ENCODE data around the gene PAPPA.

The PAPPA gene

DNA sequence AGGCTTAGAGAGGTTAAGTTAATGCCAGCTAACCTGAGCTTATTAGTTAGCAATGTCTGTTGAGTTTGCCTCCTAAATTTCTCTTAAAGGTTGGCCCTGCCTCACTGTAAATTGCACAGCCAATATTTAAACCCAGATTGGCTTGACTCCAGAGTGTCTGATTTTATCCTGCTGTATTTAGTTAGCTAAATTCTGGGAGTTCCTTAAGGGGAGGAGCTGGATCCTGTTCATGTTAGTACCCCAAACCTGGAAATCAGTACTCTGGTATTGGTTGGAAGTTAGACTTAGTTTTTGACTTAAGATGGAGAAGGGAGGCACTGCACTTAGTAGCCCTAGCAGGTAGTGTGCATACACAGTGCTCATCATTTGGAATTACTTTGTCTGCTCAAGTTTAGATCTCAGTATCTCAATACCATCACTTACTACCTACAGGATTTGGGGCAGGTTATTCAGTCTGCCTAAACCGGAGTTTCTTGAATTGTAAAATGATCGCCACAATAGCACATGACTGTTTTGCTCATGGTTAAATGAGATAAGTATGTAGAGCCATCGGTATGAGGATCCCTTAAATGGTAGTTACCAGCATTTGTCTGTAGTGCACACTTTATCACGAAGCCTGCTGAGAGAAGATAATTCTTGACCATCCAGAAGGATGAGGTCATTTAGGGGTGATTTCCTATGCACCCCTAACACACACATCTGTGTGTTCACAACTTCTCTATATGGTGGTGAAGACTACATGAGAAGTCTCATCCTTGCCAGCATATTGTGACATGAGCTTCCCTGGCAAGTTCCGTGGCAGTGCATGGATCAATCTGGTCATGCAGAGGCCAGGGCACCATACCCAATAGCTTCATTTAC lies 268.8 kb downstream of the PAPPA start:
- DNase-seq (ENCODE audit: low spot score) = no peak

DNA sequence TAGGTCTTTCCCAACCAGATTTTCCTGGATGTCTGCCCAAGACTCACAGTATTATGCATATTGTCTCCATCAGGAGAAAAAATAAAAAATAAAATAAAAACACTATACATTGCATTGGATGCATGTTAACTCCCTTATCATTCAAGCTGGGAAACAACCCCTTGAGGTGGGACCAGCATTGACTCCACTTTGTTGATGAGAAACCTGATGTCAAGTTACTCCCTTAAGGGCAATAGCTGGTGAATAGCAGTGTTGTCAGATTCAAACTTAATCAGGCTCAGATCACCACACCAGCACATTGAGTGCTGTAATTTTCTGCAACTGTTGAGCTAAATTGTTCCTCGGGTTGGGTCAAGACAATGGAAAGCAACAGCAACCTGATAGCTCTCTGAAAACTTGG lies 269.6 kb downstream of the PAPPA start:
- DNase-seq (ENCODE audit: low spot score) = no peak

DNA sequence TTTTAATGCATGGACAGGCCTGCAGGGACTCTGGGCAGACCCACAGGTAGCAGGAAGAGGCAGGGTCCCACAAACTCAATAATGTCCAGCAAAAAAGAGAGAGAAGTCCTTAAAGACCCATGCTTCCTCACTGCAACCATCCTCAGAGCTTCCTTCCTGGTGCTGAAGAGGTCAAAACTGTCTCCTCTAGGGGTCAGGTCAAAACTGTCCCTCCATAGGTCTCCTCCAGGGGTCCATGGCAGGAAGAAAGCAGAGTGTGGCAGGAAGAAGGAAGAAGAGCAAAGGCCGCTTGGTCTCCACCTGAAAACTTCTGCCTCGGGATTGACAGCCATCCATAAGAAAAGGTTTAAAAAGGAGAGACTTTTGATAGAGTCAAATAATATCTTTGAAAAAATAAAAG lies 271.7 kb downstream of the PAPPA start:
- DNase-seq (ENCODE audit: low spot score) = no peak

DNA sequence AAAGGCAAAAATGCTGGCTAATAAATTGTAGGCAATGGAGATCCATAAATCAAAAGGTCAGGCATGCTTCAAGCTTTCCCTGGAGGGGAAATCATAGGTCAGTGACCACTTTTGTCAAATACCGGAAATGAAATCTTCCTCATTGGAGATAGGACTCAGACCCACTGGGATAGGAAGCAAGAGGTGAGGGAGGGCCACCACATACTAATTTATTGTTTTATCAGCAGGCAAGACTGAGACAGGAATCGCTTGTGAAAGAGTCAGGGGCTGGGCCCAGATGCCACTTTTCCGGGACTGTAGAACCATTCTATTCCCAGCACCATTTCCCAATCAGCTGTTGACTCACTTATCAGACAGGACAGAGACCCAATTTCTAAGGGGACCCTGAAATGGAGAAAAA lies 277.3 kb downstream of the PAPPA start:
- no peak for DNase-seq (ENCODE audit: low spot score)

DNA sequence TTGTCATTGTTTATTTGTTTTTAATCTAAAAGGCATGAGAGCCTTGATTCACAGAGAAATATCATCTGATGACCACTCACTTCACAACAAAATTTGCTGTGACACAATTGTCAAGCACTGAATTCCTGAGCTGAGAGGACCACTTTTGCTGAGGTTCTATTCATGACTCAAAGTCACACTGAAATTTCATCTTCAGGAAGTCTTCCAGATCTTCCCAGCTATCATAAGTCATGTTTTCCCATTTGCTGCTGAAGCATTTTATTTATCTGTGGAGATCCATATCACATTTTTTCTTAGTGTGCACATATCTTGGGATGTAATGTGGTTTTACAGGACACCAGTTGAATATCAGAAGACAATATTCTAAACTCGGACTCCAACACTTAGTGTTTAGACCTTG lies 278.5 kb downstream of the PAPPA start:
- DNase-seq (ENCODE audit: low spot score) = no peak

DNA sequence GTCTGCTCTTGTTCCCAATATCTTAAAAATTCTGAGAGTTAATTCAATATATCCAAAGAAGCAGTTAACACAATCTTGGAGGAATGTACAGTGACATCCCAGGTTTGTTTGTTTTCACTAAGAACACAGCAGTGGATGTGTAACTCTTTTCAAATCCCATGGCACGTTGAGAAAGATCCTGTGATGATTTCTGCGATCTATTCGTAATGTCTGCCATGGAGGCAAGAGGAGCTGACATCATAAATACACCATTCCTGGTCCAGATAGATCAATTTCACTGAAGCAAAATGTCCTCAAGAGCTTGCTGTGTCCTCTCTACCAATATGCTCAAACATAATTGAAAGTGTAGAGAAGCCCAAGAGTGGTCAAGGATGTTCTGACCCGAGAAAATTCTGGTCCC lies 280.7 kb downstream of the PAPPA start:
- no peak for DNase-seq (ENCODE audit: low spot score)

DNA sequence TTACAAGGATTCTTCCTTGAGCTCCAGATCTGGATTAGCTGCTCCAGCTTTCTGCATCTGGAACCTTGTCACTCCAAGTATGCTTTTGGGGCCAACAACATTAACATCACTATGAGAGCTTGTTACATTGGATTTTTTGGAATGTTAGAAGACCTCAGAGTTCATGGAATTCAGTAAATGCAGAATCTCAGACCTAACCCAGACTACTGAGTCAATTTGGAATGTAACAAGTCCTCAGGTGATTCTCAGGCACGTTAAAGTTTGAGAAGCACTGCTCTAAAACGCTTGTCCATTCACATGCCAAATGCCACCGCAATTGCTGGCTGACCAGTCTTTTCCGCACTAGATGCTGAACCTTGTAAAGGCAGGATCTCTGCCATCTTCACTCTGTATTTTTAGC lies 282.1 kb downstream of the PAPPA start:
- no peak for DNase-seq (ENCODE audit: low spot score)

DNA sequence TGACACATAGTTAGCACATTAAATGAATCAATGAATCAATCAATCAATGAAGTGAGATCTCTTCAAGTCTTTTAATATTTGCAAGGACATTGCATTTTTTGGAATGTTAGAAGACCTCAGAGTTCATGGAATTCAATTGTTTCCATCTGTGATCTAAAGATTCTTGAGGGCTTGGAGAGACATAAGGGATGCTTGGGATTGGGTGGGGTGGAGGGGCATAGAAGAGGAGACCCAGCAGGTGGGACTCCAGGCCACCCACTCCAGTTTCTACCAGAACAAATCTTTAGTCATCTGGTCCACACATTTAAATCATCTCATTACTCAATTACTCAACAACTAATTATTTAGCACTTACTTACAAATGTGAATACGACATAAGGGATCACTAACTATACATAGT lies 282.5 kb downstream of the PAPPA start:
- DNase-seq (ENCODE audit: low spot score) = no peak

DNA sequence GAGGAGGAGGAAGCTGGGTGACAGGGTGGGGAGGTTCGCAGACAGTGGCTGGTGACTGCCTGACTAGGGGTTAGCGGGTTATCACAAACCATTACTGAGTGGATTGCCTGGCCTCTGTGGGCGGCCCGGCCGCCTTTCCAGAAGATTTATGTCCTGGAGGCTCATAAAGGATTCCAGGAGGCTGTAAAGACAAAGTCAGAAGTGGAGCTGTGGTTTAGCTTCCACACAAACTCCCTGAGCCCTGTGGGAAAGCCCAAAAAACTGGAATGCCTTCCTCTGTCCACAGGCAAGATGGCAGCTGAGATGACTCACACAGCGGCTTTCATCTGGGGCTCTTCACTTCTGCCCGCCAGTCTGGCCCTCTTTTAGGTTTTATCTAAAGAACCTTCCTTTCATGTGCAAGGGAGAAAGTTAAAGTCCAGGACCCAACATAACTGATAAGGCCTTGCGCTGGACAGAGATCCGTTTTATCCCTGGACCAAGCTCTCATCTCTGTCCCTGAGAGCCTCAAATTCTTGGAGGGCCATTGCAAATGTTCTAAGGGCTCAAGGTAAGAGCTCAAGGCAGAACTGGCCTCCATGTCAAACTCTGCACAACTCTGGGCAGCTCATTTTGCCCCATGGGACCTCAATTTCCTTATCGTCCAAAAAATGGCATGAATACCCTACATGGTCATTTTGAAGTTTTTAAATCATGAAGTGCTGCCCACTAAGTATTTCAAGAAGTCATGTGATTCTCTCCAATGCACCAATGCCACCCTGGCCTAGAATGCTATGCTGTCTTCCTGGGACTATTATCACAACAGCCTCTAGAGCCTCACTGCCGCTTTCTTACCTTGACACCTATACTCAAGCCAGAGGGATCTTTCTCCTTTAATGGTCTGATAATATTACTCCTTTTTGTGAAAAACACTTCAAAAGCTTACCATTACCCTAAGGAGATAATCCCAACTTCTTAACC lies 284.1 kb downstream of the PAPPA start:
- DNase-seq (ENCODE audit: low spot score) = no peak

DNA sequence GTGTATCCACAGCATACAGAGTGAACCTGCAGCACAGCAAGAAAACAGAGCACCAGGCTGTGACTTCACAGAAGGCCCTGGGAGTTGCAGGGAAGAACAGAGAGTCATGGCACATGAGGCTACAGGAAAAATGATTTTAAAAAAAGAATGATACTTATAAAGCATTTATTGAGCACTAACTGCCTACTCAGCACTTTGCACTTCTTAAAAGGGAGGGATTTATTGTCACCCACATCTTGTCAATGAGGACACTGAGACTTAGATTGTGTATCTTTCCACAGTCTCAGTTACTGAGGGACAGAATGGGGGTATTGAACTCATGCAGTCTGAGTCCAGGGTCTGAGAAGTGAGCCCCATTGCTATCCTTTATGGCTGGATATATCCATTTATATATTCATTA lies 288.9 kb downstream of the PAPPA start:
- no peak for DNase-seq (ENCODE audit: low spot score)

DNA sequence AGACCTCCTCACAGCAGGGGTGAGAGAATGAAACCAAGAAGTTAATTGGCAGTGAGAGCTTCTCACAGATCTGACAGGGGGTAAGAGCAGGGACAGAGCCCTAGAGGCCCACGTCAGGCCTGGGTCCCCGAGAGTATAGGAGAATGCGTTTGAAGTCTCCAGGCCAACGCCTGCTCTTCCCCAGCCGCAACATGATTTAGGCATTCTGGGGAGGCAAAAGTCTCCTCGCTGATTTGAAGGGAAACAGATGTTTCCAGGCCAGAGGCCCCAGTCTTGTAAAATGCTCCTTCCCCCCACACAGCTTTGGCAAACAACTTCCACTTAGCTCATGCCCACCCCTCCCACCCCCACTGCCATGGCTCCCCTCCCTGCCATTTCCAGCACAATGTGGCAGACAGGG lies 294.3 kb downstream of the PAPPA start:
- no peak for DNase-seq (ENCODE audit: low spot score)

DNA sequence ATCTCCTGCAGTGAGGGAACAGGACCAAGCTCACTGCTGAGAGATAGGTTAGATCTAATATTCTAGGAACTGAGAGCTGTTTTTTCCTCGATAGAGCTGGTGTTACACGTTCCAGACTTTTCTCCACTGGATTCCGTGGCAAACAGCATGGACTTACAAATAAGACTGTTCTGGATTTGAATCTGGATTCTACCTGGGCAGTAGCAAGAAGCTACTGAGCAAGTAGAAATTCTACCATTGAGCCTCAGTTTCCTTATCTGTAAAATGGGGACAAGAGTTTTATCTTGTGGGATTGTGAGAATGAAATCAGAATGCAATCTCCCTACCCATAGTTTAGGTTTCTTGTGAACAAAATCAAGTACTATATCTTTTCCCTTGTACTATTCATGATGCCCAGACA lies 294.8 kb downstream of the PAPPA start:
- no peak for DNase-seq (ENCODE audit: low spot score)

DNA sequence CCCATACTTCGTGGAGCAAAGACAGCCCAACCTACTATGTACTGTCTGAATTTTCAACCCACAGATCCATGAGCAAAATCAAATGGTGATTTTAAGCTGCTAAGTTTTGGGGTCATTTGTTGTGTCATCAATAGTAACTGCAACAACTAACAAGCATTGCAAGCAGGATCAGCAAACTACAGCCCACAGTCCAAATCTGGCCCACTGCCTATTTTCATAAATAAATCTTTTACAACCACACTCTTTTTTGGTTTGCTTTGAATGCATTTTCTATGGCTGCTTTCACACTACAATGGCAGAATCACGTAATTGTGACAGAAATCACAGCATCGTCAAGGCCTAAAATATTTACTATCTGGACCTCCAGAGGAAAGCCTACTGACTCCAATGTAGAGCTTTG lies 296.4 kb downstream of the PAPPA start:
- DNase-seq (ENCODE audit: low spot score) = no peak

DNA sequence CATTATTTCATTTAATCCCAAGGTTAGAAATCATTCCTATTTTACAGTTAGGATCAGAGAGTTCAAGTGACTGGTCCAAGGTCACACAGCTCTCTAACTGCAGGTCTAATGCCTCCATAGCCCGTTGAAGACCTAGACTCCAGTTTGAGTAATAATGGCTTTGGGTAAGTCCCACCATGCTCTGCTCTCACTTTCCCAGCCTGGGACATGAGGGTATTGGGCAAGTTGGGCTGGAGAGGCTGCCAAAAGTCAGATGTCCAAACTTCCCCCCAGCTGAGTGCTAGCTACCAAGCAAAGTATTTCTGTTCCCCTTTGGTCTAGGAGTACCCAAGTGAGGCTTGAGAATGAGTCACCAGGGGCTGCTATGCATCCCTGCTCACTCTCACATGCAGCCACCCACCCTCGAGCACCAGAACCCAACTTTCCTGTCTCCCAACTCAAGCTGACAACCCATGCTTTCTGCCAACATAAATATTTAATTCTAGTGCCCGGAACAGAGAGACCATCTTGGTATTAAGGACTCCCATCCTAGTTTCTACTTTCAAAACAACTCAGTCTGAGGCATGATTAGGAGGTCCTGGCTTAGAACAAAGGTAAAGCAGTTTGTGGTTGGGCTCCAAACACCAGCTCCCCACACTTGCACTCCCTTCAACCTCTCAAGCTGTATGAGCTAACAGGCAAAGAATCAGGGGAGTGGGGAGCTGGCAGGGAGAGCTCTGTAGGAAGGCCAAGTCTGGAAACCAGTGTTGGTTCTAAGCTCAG lies 297.0 kb downstream of the PAPPA start:
- DNase-seq (ENCODE audit: low spot score) = no peak

DNA sequence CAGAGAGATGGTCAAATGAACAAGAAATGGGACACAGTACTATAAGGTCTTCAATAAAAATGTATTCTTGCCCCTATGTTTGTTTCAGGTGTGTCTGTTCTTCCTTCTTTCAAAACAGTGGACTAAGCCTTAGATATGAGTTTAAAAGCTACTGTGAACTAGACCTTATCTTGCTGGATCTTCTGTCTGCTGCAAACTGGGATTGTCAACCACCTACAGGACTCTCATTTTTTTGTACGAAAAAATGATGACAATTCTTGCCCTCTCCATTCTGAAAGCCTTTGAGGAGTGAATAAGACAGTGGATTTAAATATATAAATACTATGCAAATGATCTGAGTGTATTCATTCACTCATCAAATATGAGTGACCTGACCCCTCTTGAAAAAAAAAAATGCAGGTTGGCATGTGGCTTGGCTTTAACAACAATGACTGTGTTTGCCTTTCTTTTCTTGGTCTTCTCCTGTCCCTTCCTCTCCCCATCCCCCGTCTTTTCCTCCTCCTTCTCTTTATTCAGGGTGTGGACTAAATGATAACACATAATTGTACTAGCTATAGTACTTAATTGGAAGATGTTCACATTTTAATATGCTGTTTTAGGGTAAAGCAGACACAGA lies 298.0 kb downstream of the PAPPA start:
- no peak for DNase-seq (ENCODE audit: low spot score)
